Cardiac muscle cell (in vitro differentiated cells and primary cell): ENCODE data around the gene HEPHL1. TPM values are rescaled to one million over a fixed set of nuclear protein-coding genes. Genes with fewer than 3 reads are reported as not detected.
A peak's percentile ranks its signal among the peaks of the same experiment; 100 is the strongest.

ENCODE experiments used
- DNase-seq, 2 donors: peaks; one replicate each; pipeline versions ENCODE4 v3.0.0 to v3.0.0-alpha.2; 2010 to 2017; ENCODE audit warnings: low read depth in 1 of 2, low spot score in 1 of 2
- H3K27ac ChIP-seq: fragments of 200-600 bp; sonication (generic); 2 replicates; pipeline ENCODE4 v1.5.1; 2016
- H3K27me3 ChIP-seq: fragments of 200-600 bp; sonication (generic); 2 replicates; pipeline ENCODE4 v1.6.0; 2016; ENCODE audit warnings: control low read depth
- H3K36me3 ChIP-seq: fragments of 200-600 bp; sonication (generic); 2 replicates; pipeline ENCODE4 v1.5.1; 2016; ENCODE audit warnings: control low read depth
- H3K4me1 ChIP-seq: fragments of 200-600 bp; sonication (generic); 2 replicates; pipeline ENCODE4 v1.8.1; 2017; ENCODE audit warnings: low read depth, mild to moderate bottlenecking, mixed run types
- H3K4me3 ChIP-seq: fragments of 200-600 bp; sonication (generic); 2 replicates; pipeline ENCODE4 v1.5.1; 2016; ENCODE audit warnings: mild to moderate bottlenecking
- H3K9me3 ChIP-seq: fragments of 200-600 bp; sonication (generic); 2 replicates; pipeline ENCODE4 v1.5.1; 2017; ENCODE audit warnings: low read depth, mild to moderate bottlenecking, control low read depth
- polyA plus RNA-seq: library from polyadenylated mRNA; unstranded; fragments of >200 nt; fragmentation: Nextera tagmentation; extraction: Ambion mirVana; gene quantifications from 2 replicates; pipeline ENCODE4 v1.2.1, GENCODE V29; 2016
- total RNA-seq: library from RNA; depleted of rRNA; stranded (reverse); fragments of >200 nt; gene quantifications from 2 replicates; pipeline ENCODE4 v1.2.3, GENCODE V29; 2016
- TF ChIP-seq, protein P1 (sequence below): IDR thresholded peaks from 2 replicates; pipeline ENCODE4 v1.5.1; 2012; ENCODE audit warnings: low read depth, mild to moderate bottlenecking, low read length

The HEPHL1 gene
- total and polyA plus RNA-seq, 2 experiments from 2014 or later: not detected

DNA sequence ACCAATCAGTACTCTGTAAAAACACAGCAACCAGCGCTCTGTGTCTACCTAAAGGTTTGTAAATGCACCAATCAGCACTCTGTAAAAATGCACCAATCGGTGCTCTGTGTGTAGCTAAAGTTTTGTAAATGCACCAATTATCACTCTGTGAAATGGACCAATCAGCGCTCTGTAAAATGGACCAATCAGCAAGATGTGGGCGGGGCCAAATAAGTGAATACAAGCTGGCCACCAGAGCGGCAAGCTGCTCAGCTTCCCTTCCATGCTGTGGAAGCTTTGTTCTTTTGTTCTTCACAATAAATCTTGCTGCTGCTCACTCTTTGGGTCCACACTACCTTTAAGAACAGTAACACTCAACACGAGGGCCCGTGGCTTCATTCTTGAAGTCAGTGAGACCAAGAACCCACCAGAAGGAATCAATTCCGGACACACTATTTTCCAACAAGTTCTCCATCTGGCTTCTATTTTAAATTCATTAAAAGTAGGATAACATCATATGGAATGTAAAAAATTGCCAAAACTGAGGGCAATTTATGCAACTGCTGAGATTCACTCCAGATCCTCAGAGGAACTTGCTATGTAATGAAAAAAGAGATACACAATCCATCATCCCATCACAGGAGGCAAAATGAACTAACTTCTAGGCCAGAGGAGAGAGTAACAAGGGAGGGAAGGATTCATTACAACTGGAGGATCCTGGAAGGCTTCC lies 104.4 kb downstream of the HEPHL1 start:
- no peak overlapping the region for H3K27ac ChIP-seq
- peaks cover 13% of the 10 kb centered on the region for H3K4me1 ChIP-seq
- H3K9me3 ChIP-seq: no peaks in the 10 kb centered on the region
- DNase-seq: no peak
- TF ChIP-seq, protein P1, sequence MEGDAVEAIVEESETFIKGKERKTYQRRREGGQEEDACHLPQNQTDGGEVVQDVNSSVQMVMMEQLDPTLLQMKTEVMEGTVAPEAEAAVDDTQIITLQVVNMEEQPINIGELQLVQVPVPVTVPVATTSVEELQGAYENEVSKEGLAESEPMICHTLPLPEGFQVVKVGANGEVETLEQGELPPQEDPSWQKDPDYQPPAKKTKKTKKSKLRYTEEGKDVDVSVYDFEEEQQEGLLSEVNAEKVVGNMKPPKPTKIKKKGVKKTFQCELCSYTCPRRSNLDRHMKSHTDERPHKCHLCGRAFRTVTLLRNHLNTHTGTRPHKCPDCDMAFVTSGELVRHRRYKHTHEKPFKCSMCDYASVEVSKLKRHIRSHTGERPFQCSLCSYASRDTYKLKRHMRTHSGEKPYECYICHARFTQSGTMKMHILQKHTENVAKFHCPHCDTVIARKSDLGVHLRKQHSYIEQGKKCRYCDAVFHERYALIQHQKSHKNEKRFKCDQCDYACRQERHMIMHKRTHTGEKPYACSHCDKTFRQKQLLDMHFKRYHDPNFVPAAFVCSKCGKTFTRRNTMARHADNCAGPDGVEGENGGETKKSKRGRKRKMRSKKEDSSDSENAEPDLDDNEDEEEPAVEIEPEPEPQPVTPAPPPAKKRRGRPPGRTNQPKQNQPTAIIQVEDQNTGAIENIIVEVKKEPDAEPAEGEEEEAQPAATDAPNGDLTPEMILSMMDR: no peak
- H3K27me3 ChIP-seq: no peaks in the 10 kb centered on the region
- H3K36me3 ChIP-seq: no peaks in the 10 kb centered on the region
- H3K4me3 ChIP-seq: no peak overlapping the region

DNA sequence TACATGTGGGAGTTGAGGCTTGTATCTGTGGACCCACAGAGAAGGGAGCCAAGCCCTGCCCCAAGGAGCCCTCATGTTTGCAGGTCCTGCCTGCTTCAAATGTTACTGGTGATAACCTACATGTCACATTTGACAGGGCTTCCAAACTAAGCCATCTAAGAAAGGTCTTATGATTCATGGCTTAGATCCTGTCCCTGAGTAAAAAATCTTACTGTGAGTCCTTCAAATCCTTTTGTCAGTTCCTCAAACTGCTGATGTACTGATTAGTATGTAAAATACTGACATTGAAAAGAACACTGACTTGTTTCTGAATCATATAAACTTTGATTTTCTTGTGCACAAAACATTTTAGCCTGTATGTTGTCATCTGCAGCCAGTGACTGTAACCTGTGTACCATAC lies 106.5 kb downstream of the HEPHL1 start:
- Histone ChIP-seq H3K36me3 (no peaks in the 10 kb centered on the region), H3K27me3 (no peaks in the 10 kb centered on the region), H3K27ac (peak overlapping the region; percentile 97), H3K4me3 (peak overlapping the region; percentile 98), H3K4me1 (peaks cover 17% of the 10 kb centered on the region), H3K9me3 (no peaks in the 10 kb centered on the region)
- TF ChIP-seq, protein P1: no peak
- DNase-seq: no peak

DNA sequence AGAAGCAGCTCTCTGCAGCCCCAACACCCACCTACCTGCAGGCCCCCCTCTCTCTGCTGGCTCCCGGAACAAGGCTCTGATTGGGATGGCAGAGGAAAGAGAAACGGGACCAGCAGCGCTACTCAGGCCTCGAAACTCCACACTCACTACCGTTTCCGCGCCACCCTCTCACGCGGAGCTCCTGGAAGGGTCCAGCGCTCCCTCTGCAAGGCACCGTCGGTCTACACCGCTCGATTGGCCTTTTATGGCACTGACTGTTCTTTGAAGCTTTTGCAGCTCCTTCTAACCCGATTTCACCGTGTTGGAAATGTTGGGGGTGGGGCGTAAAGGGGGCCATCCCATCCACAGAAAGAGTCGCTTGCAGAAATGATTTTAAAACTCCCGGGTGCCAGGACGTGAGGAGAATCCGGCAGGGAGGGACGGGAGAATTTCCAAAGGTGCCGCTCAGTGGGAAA lies 107.2 kb downstream of the HEPHL1 start:
- peak overlapping the region; percentile 98 for H3K4me3 ChIP-seq

DNA sequence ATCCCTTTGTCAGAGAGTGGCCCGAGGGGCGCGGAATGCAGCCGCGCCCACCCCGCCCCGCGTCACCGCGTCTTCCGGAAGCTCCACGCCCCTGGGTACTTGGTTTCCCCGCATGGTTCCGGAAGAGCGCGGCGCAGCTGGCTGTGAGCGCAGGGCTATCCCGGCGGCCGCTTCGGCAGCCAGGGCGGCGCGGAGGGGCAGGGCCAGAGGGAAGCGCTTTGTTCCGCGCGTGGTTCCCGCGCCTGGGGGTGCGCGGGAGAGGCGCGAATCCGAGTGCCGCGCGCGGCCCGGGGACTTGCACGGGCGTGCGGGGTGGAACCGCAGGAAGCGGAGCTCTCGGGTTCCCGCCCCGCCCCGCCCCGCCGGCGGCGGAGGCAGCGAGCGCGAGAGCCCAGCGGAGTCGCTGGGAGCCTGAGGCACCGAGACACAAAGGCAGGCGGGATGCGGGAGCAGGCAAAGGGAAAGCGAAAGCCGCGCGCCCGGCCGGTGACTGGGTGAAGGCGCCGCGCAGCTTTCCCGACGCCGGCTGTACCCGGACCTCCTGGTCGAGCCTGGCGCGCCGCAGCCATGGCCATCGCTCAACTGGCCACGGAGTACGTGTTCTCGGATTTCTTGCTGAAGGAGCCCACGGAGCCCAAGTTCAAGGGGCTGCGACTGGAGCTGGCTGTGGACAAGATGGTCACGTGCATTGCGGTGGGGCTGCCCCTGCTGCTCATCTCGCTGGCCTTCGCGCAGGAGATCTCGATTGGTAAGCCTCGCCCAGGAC lies 107.8 kb downstream of the HEPHL1 start, which contains the start of gene PANX1:
PANX1 (plus strand) TSS at position 96 of the 766 bp plus-strand sequence; CDS start at position 568, 472 bp downstream.
- Histone ChIP-seq H3K27me3 (no peaks in the 10 kb centered on the region), H3K4me3 (peak within 1 kb of the TSS; percentile 98), H3K27ac (peak within 1 kb of the TSS; percentile 97), H3K4me1 (peaks cover 17% of the 10 kb centered on the region), H3K36me3 (no peaks in the 10 kb centered on the region), H3K9me3 (no peaks in the 10 kb centered on the region)
- TF ChIP-seq, protein P1: no peak
- peak; percentile 87 to 93 for DNase-seq

More for the DNA sequence above, 107.2 kb downstream of the HEPHL1 start:
- H3K36me3 ChIP-seq: no peaks in the 10 kb centered on the region
- H3K4me1 ChIP-seq: peaks cover 17% of the 10 kb centered on the region
- no peaks in the 10 kb centered on the region for H3K27me3 ChIP-seq
- DNase-seq: no peak
- TF ChIP-seq, protein P1: no peak
- no peaks in the 10 kb centered on the region for H3K9me3 ChIP-seq
- H3K27ac ChIP-seq: peak overlapping the region; percentile 97

DNA sequence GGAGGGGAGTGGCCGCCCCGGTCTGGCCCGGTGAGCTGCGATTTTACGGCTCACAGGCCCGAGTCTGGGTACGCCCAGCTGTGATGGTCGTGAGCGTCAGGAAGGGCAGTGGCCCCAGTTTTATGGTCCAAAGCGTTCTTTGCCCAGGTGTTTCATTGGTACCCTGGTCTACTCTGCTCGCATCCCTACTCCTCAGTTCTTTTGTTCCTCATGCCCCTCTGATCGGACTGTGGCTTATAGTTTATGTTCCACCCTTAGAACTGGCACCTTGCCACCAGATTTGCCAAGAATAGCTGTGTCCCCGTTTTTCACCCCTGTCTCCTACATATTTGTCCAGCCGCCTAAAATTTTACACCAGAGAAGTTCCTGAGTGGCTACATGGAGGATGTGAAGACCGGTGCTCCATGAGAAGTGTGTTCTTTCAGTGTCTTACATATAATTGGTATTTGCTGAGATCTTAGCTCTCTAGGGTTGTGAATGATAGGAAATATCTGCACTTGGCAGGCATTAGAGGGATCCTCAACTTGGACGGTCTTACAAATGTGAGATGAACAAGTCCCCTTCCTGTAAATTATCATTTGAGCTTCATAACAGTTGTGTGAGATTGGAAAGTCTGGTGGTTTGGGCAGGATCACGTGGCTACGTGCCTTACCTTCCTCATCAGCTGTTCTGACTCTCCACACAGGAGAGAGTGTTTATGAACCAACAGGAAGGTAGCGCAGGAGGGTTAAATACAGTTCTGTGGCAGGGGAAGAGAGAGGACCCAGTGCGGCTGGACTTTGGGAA lies 108.6 kb downstream of the HEPHL1 start:
- peak in 1 of 2 donors; percentile 34 for DNase-seq
- Histone ChIP-seq H3K27ac (peak overlapping the region; percentile 97), H3K36me3 (no peaks in the 10 kb centered on the region), H3K9me3 (no peaks in the 10 kb centered on the region), H3K4me1 (peaks cover 17% of the 10 kb centered on the region), H3K4me3 (peak overlapping the region; percentile 98), H3K27me3 (no peaks in the 10 kb centered on the region)
- TF ChIP-seq, protein P1: no peak
